ENCODE data around the gene SPHKAP. TPM values are rescaled to one million over a fixed set of nuclear protein-coding genes. Genes with fewer than 3 reads are reported as not detected.

SPHKAP gene
- total RNA-seq, 2 experiments from 2014 or later, result not detected

DNA sequence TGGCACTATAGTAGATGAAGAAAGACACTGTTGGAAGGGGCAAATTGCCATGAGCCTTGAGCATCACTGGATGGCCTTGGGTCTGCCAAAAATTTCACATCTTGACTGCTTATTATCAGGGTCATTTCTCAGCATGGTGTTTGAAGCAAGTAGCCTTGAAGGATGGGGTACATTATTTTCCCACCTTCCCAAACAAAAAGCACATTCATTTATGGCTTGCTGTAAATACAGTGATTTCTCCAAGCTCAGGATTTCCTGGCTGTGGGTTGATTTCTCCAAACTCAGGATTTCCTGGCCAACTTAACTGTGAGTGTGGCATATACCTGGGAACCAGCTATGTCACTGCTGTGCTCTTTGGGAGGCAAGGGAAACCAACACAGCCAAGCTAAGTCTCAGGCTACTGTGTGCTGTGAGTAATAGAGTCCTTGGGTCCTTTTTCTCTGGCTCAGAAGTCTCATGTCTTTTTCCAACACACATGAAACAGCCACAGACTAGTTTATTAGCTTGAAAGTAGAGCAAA, 116.6 kb downstream of the SPHKAP start:
- H3K27ac Mint-ChIP-seq, result no peak overlapping the region
- H3K4me3 Mint-ChIP-seq, result no peak overlapping the region
- TF ChIP-seq, protein P1, sequence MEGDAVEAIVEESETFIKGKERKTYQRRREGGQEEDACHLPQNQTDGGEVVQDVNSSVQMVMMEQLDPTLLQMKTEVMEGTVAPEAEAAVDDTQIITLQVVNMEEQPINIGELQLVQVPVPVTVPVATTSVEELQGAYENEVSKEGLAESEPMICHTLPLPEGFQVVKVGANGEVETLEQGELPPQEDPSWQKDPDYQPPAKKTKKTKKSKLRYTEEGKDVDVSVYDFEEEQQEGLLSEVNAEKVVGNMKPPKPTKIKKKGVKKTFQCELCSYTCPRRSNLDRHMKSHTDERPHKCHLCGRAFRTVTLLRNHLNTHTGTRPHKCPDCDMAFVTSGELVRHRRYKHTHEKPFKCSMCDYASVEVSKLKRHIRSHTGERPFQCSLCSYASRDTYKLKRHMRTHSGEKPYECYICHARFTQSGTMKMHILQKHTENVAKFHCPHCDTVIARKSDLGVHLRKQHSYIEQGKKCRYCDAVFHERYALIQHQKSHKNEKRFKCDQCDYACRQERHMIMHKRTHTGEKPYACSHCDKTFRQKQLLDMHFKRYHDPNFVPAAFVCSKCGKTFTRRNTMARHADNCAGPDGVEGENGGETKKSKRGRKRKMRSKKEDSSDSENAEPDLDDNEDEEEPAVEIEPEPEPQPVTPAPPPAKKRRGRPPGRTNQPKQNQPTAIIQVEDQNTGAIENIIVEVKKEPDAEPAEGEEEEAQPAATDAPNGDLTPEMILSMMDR (IDR thresholded peaks at IDR 0.05), result no peak
- CTCF ChIA-PET, result no interaction called here
- POLR2A ChIA-PET, result no interaction called here
- H3K9me3 Mint-ChIP-seq, result no peaks in the 10 kb centered on the region
- H3K27me3 Mint-ChIP-seq, result no peaks in the 10 kb centered on the region
- H3K36me3 Mint-ChIP-seq (ENCODE audit: low read depth), result no peaks in the 10 kb centered on the region
- H3K4me1 Mint-ChIP-seq (ENCODE audit: low read depth), result no peaks in the 10 kb centered on the region
- no peaks in the 10 kb centered on the region for H3K36me3 ChIP-seq (ENCODE audit: insufficient read depth, low read length)
- H3K4me1 ChIP-seq (ENCODE audit: insufficient read depth, low read length), result no peaks in the 10 kb centered on the region
- DNase-seq, result no peak
- no peak overlapping the region for H3K4me3 ChIP-seq (ENCODE audit: low read length)
- no peak for ATAC-seq (ENCODE audit: poor library complexity)
- H3K27ac ChIP-seq (ENCODE audit: low read depth in 1 of 2, low read length in 2 of 2), result no peak overlapping the region
- H3K9me3 ChIP-seq (ENCODE audit: control insufficient read depth in 1 of 2, insufficient read depth in 1 of 2, low read length in 2 of 2), result peaks cover 0 to 3% of the 10 kb centered on the region in 2 experiments
- intact Hi-C loops (cut with DNase I, micrococcal nuclease), result no loop called here
- H3K27me3 ChIP-seq (ENCODE audit: control insufficient read depth in 1 of 2, insufficient read depth in 2 of 2, low read length in 2 of 2), result no peaks in the 10 kb centered on the region

DNA sequence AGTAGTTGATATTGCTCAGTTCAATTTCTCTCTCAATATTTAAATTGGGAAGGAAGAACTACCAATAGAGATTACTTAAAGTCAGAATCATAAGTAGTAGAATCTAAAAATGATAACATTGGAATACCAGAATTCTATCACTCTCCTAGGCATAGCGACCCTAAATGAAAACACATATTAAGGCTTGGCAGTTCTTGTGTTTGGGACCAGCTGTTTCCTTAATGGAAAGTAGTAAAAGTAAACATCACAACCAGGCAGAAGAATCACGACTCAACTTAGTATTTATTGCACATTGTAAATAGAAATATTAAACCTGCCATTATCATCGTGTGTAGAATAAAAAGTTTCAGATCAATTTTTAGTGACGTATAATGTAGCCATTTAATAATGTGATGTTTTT, 117.5 kb downstream of the SPHKAP start:
- DNase-seq (no peak), ATAC-seq (ENCODE audit: poor library complexity) (no peak)
- TF ChIP-seq, protein P1 (IDR thresholded peaks at IDR 0.05), result no peak
- H3K27me3 ChIP-seq (ENCODE audit: control insufficient read depth in 1 of 2, insufficient read depth in 2 of 2, low read length in 2 of 2), result no peaks in the 10 kb centered on the region
- no peak overlapping the region for H3K4me3 ChIP-seq (ENCODE audit: low read length)
- Mint-ChIP-seq H3K4me1 (ENCODE audit: low read depth) (no peaks in the 10 kb centered on the region), H3K27ac (no peak overlapping the region), H3K27me3 (no peaks in the 10 kb centered on the region), H3K4me3 (no peak overlapping the region), H3K9me3 (no peaks in the 10 kb centered on the region), H3K36me3 (ENCODE audit: low read depth) (no peaks in the 10 kb centered on the region)
- intact Hi-C loops (cut with DNase I, micrococcal nuclease), result no loop called here
- no peaks in the 10 kb centered on the region for H3K4me1 ChIP-seq (ENCODE audit: insufficient read depth, low read length)
- CTCF ChIA-PET, result no interaction called here
- H3K9me3 ChIP-seq (ENCODE audit: control insufficient read depth in 1 of 2, insufficient read depth in 1 of 2, low read length in 2 of 2), result peaks cover 0 to 3% of the 10 kb centered on the region in 2 experiments
- POLR2A ChIA-PET, result no interaction called here
- no peak overlapping the region for H3K27ac ChIP-seq (ENCODE audit: low read depth in 1 of 2, low read length in 2 of 2)
- no peaks in the 10 kb centered on the region for H3K36me3 ChIP-seq (ENCODE audit: insufficient read depth, low read length)

DNA sequence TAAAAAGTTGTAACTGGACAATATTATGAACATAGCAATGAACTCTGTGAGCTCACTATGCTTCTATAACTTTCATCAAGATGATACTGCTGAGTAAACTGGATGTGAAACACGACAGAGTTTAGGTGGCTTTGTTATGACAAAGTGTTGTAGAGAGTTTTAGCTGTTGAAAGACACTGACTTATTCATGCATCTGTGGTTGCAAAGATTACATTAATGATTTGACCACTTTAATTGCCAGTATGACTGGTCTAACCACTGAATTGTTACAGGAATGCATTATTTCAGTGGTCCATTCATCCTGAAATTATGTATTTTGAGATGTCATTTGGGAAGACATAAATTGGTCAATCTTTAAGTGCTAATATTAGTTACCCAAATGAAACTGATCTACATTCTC, 117.9 kb downstream of the SPHKAP start:
- ATAC-seq (ENCODE audit: poor library complexity) (no peak), DNase-seq (no peak)
- no peaks in the 10 kb centered on the region for H3K36me3 Mint-ChIP-seq (ENCODE audit: low read depth)
- peaks cover 0 to 3% of the 10 kb centered on the region in 2 experiments for H3K9me3 ChIP-seq (ENCODE audit: control insufficient read depth in 1 of 2, insufficient read depth in 1 of 2, low read length in 2 of 2)
- H3K4me3 ChIP-seq (ENCODE audit: low read length), result no peak overlapping the region
- no peaks in the 10 kb centered on the region for H3K27me3 ChIP-seq (ENCODE audit: control insufficient read depth in 1 of 2, insufficient read depth in 2 of 2, low read length in 2 of 2)
- no peaks in the 10 kb centered on the region for H3K4me1 Mint-ChIP-seq (ENCODE audit: low read depth)
- intact Hi-C loops (cut with DNase I, micrococcal nuclease), result no loop called here
- no peak overlapping the region for H3K27ac Mint-ChIP-seq
- CTCF ChIA-PET, result no interaction called here
- no peak overlapping the region for H3K4me3 Mint-ChIP-seq
- TF ChIP-seq, protein P1 (IDR thresholded peaks at IDR 0.05), result no peak
- H3K27ac ChIP-seq (ENCODE audit: low read depth in 1 of 2, low read length in 2 of 2), result no peak overlapping the region
- H3K36me3 ChIP-seq (ENCODE audit: insufficient read depth, low read length), result no peaks in the 10 kb centered on the region
- H3K27me3 Mint-ChIP-seq, result no peaks in the 10 kb centered on the region
- H3K9me3 Mint-ChIP-seq, result no peaks in the 10 kb centered on the region
- no peaks in the 10 kb centered on the region for H3K4me1 ChIP-seq (ENCODE audit: insufficient read depth, low read length)
- POLR2A ChIA-PET, result no interaction called here
